GM12875 (cell line): ENCODE results near the gene NECTIN4.
A peak's percentile ranks its signal among the peaks of the same experiment; 100 is the strongest.

Experiments used
- H3K4me3 ChIP-seq: one replicate; pipeline ENCODE4 v1.5.1; 2011; ENCODE audit warnings: low read depth, low read length, control low read depth
- CTCF ChIP-seq: IDR thresholded peaks from 2 replicates; pipeline ENCODE4 v1.5.1; 2011; ENCODE audit warnings: low read depth, mild to moderate bottlenecking, control low read depth, inconsistent platforms, low read length, moderate library complexity, borderline replicate concordance; ENCODE audit not compliant: insufficient read depth

NECTIN4 gene

GRCh38 chr1:161044908-161045735, 44.2 kb downstream of the NECTIN4 start:
- TF ChIP-seq CTCF = no peak
- H3K4me3 ChIP-seq = peak overlapping the region; percentile 77

- TF ChIP-seq CTCF = no peak
- peak overlapping the region; percentile 77 for H3K4me3 ChIP-seq
Measured at GRCh38 chr1:161044535-161044907, 44.8 kb downstream of the NECTIN4 start.

DNA sequence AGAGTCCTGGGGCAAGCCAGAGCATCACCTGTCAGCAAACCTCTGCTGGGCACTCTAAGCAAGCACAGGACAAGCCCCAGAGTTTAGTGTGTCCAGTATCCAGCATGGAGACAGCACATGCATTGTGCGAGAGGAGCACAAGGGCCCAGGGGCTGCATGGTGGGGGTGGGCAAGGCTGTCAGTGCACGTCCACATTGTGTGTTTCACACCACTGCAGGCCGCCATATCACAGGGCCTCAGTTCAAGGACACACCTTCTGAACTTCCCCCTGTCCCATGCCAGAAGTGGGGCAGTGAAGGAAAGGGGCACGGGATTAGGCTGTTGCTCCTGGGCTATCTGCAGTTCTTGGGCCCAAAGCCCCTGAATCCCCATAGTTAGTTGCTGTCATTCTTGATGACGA, 49.8 kb downstream of the NECTIN4 start:
- H3K4me3 ChIP-seq = no peak overlapping the region
- TF ChIP-seq CTCF = no peak

DNA sequence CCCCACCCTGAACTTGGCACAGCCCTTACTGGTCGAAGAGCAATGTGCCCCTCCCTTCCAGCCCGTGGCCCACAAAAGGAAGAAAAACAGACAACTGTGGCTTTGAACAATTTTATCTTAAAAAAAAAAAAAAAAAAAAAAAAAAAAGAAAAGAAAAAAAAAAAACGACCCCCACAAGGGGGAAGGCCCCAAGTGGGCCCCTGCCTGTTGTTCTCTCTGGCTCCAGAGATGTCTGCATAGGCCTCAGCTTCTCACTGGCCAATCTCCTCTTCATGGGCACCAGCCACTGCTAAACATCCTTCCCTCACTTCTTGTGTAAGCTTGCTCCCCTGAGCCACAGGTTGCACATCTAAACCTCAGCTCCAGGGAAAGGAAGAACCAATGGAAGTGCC, 50.2 kb downstream of the NECTIN4 start:
- TF ChIP-seq CTCF = no peak
- H3K4me3 ChIP-seq = peak overlapping the region; percentile 63

DNA sequence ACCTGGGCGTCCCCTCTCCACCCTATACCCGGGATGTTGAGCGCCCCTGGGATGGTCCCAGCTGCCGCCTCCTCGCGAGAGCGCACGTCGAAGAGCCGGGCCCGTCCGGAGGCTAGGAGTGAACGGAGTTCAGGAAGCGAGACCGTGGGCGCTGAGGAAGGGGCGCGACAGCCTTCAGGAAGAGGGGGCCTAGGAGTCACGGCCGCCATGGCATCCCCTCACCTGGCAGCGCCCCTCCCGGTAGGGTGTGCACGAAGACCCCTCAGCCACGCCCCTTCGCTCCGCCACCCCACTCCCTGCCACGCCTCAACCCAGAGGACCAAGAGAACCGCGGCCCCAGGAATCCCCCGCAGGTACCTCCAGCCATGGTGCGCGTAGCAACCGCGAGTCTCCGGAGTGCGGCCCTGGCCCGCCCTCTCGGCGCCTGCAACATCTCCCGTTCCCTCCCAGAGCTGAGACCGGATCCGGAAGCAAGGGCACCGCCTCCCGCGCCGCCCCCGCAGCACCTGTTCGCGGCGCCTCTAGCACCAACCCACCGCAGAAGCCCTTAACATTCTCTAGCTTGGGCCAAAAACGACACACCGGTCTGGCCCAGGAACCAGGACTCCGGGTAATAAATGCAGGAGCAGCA, 50.7 kb downstream of the NECTIN4 start, which contains the start of gene TSTD1:
Gene TSTD1 (minus strand): TSS at position 442 of the 631 bp plus-strand sequence. CDS start 75 bp downstream, at position 367.
- H3K4me3 ChIP-seq = peak within 1 kb of the TSS; percentile 63
- TF ChIP-seq CTCF = no peak

GRCh38 chr1:161037661-161038522, 51.5 kb downstream of the NECTIN4 start:
- H3K4me3 ChIP-seq = peak overlapping the region; percentile 63
- no peak for TF ChIP-seq CTCF

DNA sequence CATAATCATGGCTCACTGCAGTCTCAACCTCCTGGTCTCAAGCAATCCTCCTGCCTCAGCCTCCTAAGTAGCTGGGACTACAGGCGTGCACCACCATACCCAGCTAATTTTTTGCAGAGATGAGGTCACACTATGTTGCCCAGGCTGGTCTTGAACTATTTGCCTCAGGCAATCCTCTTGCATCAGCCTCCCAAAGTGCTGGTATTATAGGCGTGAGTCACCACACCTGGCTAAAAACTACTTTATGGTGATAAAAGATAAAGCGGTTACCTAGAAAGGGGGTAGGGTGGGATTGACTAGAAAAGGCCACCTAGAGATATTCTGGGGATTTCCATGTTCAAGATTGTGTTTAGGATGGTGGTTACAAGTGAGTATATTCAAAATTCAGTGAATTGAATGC, 55.6 kb downstream of the NECTIN4 start:
- no peak for TF ChIP-seq CTCF

More for the DNA sequence above, 55.6 kb downstream of the NECTIN4 start:
- H3K4me3 ChIP-seq = no peak overlapping the region
